ENCODE results near the gene VSX2.

DNA sequence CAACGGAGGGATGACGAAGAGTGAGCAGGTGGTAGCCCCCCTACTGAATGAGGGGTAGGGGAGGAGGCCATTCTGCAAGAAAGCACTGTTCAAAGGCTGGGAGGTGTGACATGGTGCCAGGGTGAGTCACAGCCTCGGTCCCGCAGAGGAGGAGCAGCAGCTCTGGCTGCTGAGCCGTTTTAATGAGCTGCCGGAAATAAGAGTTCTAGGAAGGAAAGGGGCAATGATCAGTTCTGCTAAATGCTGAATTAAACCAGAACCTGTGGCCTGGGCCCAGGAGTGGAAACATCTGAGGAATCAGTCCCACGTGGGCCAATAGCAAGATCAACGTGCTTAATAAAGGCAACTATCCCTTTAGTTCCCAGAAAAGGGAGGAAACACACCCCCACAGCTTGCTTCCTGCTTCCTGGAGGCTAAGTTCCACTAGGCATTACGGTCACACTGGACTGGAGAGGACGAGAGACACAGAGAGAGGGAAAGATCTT, 59.9 kb downstream of the VSX2 start:
- TF ChIP-seq POLR2A (IDR thresholded peaks at IDR 0.05; ENCODE audit: low read length) (no peak), ZFP36 (IDR thresholded peaks at IDR 0.05; ENCODE audit: borderline replicate concordance, partially characterized antibody) (no peak)
- TF ChIP-seq, protein P1, sequence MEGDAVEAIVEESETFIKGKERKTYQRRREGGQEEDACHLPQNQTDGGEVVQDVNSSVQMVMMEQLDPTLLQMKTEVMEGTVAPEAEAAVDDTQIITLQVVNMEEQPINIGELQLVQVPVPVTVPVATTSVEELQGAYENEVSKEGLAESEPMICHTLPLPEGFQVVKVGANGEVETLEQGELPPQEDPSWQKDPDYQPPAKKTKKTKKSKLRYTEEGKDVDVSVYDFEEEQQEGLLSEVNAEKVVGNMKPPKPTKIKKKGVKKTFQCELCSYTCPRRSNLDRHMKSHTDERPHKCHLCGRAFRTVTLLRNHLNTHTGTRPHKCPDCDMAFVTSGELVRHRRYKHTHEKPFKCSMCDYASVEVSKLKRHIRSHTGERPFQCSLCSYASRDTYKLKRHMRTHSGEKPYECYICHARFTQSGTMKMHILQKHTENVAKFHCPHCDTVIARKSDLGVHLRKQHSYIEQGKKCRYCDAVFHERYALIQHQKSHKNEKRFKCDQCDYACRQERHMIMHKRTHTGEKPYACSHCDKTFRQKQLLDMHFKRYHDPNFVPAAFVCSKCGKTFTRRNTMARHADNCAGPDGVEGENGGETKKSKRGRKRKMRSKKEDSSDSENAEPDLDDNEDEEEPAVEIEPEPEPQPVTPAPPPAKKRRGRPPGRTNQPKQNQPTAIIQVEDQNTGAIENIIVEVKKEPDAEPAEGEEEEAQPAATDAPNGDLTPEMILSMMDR (IDR thresholded peaks at IDR 0.05): no peak

All from A549 (cell line).